Measurements from ENCODE around the gene ABCD1. TPM values are rescaled to one million over a fixed set of nuclear protein-coding genes. Genes with fewer than 3 reads are reported as not detected.

The ABCD1 gene
- total and polyA plus RNA-seq, 9 of the 15 experiments (the other 6 are each of a cell fraction or from before 2014, with no cell fraction given) = 0.07 to 6.9 (median 2.2) TPM

DNA sequence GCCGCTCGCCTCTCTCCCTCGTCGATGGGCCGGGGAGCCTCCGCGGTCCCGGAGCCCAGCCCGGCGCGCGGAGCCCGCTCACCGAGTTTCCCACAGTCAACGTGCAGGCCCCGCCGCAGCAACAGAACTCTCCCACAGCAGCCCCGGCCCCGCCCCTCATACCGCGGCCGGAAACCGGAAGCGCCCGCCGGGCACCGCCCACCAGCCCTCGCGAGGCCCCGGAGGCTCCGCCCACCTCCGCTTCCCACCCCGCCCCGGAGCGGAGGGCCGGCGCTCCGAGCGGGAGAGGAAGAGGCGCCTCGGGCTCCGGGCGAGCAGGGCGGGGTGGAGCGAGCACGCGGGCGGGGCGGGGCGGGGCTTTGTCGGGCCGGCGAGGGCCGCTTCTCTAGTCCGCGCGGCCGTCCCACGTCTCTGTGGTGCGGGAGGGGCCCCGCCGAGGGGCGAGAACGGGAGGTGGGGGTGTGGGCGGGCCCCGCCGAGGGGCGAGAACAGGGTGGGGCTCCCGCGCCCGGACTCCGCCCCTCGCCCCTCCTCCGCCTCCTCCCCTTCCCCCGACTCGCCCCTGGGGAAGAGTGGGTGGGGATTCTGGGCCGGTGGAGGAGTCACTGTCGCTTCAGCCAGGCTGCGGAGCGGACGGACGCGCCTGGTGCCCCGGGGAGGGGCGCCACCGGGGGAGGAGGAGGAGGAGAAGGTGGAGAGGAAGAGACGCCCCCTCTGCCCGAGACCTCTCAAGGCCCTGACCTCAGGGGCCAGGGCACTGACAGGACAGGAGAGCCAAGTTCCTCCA is at the start of gene ABCD1, which contains the start of gene BCAP31 (continued):
- TF ChIP-seq, protein P1, sequence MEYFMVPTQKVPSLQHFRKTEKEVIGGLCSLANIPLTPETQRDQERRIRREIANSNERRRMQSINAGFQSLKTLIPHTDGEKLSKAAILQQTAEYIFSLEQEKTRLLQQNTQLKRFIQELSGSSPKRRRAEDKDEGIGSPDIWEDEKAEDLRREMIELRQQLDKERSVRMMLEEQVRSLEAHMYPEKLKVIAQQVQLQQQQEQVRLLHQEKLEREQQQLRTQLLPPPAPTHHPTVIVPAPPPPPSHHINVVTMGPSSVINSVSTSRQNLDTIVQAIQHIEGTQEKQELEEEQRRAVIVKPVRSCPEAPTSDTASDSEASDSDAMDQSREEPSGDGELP (CRISPR knock-in tag; IDR thresholded peaks at IDR 0.05; ENCODE audit: borderline replicate concordance) = peak; percentile 49
- peak; percentile 78 for TF ChIP-seq SUPT5H (IDR thresholded peaks at IDR 0.05)
- TF ChIP-seq, protein P2, sequence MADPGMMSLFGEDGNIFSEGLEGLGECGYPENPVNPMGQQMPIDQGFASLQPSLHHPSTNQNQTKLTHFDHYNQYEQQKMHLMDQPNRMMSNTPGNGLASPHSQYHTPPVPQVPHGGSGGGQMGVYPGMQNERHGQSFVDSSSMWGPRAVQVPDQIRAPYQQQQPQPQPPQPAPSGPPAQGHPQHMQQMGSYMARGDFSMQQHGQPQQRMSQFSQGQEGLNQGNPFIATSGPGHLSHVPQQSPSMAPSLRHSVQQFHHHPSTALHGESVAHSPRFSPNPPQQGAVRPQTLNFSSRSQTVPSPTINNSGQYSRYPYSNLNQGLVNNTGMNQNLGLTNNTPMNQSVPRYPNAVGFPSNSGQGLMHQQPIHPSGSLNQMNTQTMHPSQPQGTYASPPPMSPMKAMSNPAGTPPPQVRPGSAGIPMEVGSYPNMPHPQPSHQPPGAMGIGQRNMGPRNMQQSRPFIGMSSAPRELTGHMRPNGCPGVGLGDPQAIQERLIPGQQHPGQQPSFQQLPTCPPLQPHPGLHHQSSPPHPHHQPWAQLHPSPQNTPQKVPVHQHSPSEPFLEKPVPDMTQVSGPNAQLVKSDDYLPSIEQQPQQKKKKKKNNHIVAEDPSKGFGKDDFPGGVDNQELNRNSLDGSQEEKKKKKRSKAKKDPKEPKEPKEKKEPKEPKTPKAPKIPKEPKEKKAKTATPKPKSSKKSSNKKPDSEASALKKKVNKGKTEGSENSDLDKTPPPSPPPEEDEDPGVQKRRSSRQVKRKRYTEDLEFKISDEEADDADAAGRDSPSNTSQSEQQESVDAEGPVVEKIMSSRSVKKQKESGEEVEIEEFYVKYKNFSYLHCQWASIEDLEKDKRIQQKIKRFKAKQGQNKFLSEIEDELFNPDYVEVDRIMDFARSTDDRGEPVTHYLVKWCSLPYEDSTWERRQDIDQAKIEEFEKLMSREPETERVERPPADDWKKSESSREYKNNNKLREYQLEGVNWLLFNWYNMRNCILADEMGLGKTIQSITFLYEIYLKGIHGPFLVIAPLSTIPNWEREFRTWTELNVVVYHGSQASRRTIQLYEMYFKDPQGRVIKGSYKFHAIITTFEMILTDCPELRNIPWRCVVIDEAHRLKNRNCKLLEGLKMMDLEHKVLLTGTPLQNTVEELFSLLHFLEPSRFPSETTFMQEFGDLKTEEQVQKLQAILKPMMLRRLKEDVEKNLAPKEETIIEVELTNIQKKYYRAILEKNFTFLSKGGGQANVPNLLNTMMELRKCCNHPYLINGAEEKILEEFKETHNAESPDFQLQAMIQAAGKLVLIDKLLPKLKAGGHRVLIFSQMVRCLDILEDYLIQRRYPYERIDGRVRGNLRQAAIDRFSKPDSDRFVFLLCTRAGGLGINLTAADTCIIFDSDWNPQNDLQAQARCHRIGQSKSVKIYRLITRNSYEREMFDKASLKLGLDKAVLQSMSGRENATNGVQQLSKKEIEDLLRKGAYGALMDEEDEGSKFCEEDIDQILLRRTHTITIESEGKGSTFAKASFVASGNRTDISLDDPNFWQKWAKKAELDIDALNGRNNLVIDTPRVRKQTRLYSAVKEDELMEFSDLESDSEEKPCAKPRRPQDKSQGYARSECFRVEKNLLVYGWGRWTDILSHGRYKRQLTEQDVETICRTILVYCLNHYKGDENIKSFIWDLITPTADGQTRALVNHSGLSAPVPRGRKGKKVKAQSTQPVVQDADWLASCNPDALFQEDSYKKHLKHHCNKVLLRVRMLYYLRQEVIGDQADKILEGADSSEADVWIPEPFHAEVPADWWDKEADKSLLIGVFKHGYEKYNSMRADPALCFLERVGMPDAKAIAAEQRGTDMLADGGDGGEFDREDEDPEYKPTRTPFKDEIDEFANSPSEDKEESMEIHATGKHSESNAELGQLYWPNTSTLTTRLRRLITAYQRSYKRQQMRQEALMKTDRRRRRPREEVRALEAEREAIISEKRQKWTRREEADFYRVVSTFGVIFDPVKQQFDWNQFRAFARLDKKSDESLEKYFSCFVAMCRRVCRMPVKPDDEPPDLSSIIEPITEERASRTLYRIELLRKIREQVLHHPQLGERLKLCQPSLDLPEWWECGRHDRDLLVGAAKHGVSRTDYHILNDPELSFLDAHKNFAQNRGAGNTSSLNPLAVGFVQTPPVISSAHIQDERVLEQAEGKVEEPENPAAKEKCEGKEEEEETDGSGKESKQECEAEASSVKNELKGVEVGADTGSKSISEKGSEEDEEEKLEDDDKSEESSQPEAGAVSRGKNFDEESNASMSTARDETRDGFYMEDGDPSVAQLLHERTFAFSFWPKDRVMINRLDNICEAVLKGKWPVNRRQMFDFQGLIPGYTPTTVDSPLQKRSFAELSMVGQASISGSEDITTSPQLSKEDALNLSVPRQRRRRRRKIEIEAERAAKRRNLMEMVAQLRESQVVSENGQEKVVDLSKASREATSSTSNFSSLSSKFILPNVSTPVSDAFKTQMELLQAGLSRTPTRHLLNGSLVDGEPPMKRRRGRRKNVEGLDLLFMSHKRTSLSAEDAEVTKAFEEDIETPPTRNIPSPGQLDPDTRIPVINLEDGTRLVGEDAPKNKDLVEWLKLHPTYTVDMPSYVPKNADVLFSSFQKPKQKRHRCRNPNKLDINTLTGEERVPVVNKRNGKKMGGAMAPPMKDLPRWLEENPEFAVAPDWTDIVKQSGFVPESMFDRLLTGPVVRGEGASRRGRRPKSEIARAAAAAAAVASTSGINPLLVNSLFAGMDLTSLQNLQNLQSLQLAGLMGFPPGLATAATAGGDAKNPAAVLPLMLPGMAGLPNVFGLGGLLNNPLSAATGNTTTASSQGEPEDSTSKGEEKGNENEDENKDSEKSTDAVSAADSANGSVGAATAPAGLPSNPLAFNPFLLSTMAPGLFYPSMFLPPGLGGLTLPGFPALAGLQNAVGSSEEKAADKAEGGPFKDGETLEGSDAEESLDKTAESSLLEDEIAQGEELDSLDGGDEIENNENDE (IDR thresholded peaks at IDR 0.05; ENCODE audit: low read depth, low read length) = no peak
- no peak for TF ChIP-seq BRCA1 (IDR thresholded peaks at IDR 0.05)
- TF ChIP-seq BRCA1 (CRISPR knock-in tag; IDR thresholded peaks at IDR 0.05) = no peak
- TF ChIP-seq RBFOX2 (IDR thresholded peaks at IDR 0.05; ENCODE audit: low read depth, low read length) = peak; percentile 89
- peak; percentile 69 for TF ChIP-seq TBP (optimal IDR thresholded peaks at IDR 0.05; ENCODE audit: low read depth, low read length)
- peak; percentile 20 for TF ChIP-seq CXXC5 (CRISPR knock-in tag; IDR thresholded peaks at IDR 0.05)
- TF ChIP-seq JUN (IDR thresholded peaks at IDR 0.05; ENCODE audit: borderline replicate concordance, low read depth, low read length) = no peak
- no peak for TF ChIP-seq JUN (CRISPR knock-in tag; IDR thresholded peaks at IDR 0.05; ENCODE audit: borderline replicate concordance)
- TF ChIP-seq, protein P3, sequence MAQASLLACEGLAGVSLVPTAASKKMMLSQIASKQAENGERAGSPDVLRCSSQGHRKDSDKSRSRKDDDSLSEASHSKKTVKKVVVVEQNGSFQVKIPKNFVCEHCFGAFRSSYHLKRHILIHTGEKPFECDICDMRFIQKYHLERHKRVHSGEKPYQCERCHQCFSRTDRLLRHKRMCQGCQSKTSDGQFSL (CRISPR knock-in tag; IDR thresholded peaks at IDR 0.05) = no peak
- TF ChIP-seq, protein P3 (tag; IDR thresholded peaks at IDR 0.05) = peak in 1 of 2 experiments; percentile 36; a peak in 1 of 4 replicates
- peak; percentile 10 for TF ChIP-seq NEUROD1 (IDR thresholded peaks at IDR 0.05; ENCODE audit: borderline replicate concordance, low read depth, low read length, partially characterized antibody)
- TF ChIP-seq ELF1 (tag; IDR thresholded peaks at IDR 0.05) = peak; percentile 84
